NCI-H2227 treated with DMSO at 0.1 percent for 48 hours (cell line): ENCODE measurements around the gene ADCY1.

Experiments
- DNase-seq: peaks from one replicate; lab custom pipeline; 2025; lab: John Stamatoyannopoulos, UW

Gene ADCY1

GRCh38 chr7:45625714-45626440 is 51.7 kb downstream of the ADCY1 start:
- no peak for DNase-seq

- no peak for DNase-seq
Measured at GRCh38 chr7:45626441-45627430, 52.6 kb downstream of the ADCY1 start.

GRCh38 chr7:45627691-45628456 is 53.7 kb downstream of the ADCY1 start:
- DNase-seq, result no peak

- DNase-seq, result no peak
Measured at GRCh38 chr7:45631569-45631968, 57.4 kb downstream of the ADCY1 start.

GRCh38 chr7:45636733-45637132 is 62.6 kb downstream of the ADCY1 start:
- no peak for DNase-seq

- DNase-seq, result no peak
Measured at GRCh38 chr7:45638916-45639315, 64.7 kb downstream of the ADCY1 start.

- DNase-seq, result no peak
Measured at GRCh38 chr7:45642044-45642443, 67.9 kb downstream of the ADCY1 start.

GRCh38 chr7:45643630-45644029 is 69.5 kb downstream of the ADCY1 start:
- DNase-seq, result no peak

GRCh38 chr7:45644237-45644636 is 70.1 kb downstream of the ADCY1 start:
- no peak for DNase-seq

GRCh38 chr7:45645141-45645969 is 71.2 kb downstream of the ADCY1 start:
- no peak for DNase-seq

GRCh38 chr7:45646207-45646821 is 72.1 kb downstream of the ADCY1 start:
- DNase-seq, result no peak

- DNase-seq, result no peak
Measured at GRCh38 chr7:45646996-45647825, 73.0 kb downstream of the ADCY1 start.

- DNase-seq, result no peak
Measured at GRCh38 chr7:45647967-45648670, 74.0 kb downstream of the ADCY1 start.

- DNase-seq, result no peak
Measured at GRCh38 chr7:45648671-45648995, 74.5 kb downstream of the ADCY1 start.

- no peak for DNase-seq
Measured at GRCh38 chr7:45649560-45650346, 75.6 kb downstream of the ADCY1 start.

GRCh38 chr7:45650404-45651394 is 76.5 kb downstream of the ADCY1 start:
- no peak for DNase-seq

GRCh38 chr7:45651540-45651939 is 77.4 kb downstream of the ADCY1 start:
- DNase-seq, result no peak
